ENCODE results near the gene ADGRV1.

Gene ADGRV1

GRCh38 chr5:91095786-91096385, 537.3 kb downstream of the ADGRV1 start:
- DNase-seq: no peak

DNA sequence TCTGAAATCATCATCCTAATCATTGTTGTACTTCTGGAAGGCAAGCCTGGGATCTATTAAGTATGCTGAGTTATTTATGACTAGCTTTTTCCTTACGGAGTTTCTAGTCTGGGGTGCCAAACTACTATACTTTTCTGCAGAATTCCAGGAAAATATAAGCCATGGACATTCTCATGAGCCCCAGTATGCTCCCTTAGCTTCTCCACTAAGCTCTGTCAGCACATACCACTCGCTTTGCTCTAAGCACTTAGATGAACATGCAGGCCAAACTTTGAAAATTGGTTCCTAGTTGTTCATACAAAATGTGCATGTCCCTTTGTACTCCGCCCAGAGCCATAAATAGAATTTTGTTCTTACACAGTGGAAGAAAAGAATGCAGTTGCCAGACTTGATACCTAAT, 539.9 kb downstream of the ADGRV1 start:
- DNase-seq: no peak

GRCh38 chr5:91101600-91102379, 543.2 kb downstream of the ADGRV1 start:
- peak; percentile 59 for DNase-seq

DNA sequence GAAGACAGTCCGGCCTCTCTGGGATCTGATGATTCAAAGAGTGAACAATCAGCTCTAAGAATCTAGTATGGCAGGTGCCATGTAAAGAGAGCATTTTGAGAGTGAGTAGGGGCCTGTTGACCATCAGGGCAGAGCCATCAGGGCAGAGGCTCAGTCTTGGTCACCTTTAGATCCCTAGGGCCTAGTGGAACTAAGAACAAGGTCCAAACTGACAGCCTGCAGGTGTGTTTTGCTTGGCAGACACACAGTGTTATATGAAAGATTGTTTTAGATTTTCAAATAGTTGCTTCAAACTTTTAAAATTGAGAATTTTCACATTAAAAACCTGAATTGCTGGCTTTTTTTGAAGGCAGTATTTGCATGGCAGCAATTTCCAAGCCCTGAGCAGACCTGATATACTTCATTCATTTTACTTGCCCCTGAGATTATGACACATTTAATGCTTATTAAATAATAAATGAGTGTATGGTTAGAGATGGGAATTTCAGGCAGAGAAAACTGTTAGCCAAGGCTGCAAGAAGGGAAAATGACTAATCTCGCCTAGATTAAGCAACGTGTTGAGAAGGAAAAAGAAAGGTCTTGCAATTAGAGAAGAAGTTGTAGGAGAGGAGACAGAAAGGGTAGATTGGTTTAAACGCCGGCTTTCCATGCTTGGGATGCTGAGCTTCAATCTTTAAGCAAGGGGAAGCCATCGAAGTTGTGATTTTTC, 544.9 kb downstream of the ADGRV1 start:
- DNase-seq: no peak

DNA sequence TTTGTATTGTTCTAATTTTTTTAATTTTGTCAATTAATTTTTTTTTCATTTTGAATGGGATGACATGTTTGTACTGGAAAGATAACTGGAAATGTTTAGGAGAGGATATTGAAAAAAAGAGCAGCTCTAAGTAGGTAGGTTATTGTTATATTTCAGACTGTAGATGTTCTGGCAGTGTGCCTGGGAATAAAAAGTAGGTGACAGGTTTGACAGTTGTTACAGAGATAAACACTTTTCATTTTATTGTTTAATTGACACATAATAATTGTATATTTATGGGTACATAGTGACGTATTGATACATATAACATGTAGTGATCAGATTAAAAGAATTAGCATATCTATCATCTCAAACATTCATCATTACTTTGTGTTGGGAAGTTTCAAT, 545.5 kb downstream of the ADGRV1 start:
- no peak for DNase-seq

DNA sequence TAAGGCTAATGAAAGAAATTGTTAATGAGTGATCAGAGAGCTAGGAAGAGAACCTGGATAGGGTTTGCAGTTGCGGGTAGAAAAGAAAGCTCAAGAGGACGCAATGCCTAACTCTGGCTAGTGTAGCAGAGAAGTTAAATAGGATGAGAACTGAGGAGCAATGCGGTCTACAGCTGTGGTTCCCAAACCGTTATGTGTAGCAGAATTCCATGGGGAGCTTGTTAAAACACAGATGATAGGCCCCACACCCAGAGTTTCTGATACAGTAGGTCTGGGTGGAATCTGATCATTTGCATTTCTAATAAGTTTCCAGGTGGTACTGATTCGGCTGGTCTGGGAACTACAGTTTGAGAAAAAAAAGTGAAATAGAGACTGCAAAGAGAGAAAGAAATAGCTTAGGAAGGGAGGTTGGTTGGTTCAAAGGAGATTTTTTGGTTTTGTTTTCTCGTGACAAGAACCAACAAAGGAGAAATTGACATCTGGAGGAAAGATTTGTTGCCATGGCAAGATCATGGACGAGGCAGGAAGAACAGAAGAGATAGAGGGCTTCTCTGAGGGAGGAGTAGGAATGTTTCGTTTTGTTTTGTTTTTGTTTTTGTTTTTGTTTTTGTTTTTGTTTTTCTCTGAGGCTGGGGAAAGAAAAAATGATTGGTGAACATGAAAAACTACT, 548.4 kb downstream of the ADGRV1 start:
- no peak for DNase-seq

- DNase-seq: no peak
These were observed 551.0 kb downstream of the ADGRV1 start for GRCh38 chr5:91109634-91110033.

DNA sequence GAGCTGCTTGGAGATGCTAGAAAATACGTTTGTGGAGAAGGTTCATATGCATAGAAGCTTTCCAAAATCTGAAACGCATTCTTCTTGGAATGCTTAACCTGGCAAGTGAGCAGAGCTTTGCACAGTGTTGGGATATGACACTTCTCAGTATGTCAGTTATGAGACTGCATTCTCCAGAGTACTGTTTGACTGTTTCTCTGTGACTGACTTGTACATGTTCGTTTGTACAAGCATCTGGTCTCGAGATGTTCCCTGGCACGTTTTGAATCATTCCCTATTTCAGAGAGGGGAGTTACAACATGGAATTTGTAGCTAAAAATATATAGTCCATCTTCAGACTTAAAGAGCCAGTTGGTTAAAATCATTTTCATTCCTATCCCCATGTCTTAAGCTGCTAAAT, 552.1 kb downstream of the ADGRV1 start:
- no peak for DNase-seq

GRCh38 chr5:91111473-91112238, 553.1 kb downstream of the ADGRV1 start:
- DNase-seq: no peak

DNA sequence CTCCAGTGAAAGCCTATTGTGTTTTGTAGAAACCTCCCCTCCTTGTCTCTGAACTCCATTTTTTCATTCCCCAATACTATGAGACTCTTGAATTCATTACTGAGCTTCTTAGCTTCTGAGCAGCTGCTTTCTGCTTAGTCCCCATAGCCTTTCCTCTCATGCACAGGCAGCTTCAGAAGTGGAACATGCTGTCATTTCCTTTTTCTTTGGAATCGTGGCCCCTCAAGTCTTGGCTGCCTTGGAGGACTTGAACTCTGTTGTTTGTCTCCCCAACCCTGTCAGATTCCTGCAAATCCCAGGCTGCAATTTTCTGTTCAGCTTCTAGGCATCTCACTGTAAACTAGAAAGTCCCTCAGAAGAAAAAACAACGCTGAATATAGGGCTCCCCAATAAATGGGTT, 556.1 kb downstream of the ADGRV1 start:
- peak; percentile 18 for DNase-seq

DNA sequence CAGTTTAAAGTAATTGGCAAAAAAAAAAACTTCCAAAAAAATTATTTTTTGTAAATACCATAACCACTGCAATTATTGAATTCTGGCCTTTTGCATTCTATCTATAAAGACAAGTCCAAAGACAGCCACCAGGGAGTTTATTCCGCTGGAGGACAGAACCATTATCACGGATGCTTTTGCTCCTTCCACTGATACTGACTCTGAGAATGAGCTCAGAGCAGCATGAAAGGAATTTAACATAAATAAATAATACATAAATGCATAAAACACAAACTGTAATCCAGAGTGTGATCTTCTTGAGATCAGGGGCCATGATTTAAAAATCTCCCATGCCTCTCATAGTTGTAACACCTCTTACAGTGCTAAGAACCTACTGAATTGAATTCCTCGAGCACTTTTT, 559.8 kb downstream of the ADGRV1 start:
- no peak for DNase-seq

DNA sequence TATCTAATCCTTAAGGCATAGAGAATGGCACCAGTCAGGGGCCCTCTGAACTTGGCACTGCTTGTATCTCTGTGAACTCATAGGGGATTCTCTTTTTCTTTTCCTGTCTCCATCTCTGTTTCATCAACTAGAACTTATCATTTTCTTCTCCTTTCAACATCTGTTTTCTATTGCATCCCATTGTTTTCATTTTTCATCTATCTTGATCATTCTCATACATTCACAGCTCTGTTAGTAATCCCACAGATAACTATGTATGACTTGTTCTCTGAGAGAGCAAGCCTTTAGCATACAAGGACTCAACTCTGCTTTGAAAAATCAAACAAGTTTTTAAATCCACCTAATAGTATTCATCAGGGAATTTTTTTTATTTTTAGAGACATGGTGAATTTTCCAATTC, 560.2 kb downstream of the ADGRV1 start:
- DNase-seq: no peak

- no peak for DNase-seq
These were observed 560.6 kb downstream of the ADGRV1 start for GRCh38 chr5:91119217-91119616.

DNA sequence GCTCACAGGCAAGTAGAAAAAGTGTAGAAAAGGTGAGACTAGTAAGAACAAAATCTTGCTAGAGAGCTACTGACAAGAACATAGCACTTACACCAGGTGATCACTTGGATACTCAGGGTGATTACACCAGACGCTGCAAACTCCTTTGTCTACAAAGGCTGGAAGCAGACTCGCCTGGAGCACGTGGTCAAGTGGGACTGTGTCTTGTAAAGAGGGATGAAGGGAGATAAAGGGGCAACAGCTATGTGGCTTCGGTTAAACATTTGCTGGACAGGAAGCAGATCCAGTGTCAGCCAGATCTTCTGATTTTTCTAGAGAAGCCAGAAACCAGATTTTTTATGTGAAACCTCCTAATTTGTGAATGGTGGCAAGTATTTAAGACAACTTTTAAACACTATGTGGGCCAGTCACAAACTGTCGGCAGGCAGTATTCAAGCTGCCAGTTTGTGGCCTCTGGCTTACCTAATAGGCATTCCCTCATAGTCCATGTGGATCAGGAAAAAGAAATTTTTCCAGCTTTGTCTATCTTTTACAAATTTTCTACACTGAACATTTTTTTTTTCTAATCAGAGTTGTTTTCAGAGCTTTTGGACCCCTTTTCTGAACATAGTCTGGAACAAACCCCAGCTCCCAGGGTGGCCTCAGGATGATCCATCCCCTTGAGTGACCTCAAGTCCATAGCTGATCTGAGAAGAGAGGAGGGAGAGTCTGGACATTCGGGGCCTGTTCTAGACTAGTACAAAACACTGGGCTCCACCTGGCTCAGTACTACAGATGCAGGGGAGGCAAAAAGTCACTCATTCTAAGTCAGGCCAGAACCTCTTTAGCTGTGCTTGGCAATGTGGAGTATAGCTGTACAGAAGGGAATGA, 561.6 kb downstream of the ADGRV1 start:
- DNase-seq: no peak

DNA sequence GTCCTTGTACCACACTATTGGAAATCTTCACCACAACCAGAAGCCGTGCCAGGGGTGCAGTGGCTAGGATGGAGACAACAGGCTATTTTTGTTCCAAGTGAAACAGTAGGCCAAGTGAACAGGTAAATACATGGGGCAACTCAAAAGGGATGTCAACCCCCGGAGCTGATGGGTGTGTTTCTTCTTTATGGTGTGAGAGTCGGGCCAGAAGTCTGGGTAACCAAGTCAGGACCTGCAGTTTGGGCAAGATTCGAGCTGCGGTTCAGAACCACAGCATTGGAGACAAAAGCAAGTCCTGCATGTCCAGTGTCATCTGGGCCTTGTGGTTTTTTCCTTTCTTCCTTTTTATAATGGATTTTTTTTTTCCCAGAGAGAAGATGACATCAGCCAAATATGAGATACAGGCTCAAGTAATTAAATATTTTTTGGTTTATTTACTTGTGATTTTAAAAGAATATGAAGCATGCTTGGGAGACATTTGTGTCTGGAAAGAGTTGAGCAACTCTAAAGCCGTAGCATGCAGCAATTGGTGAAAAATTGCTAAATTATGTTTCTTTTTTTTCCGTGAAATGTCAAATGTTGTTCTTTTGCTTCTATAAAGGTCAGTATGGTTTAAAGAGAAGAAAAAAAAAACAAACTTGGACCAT, 562.9 kb downstream of the ADGRV1 start:
- DNase-seq: no peak

DNA sequence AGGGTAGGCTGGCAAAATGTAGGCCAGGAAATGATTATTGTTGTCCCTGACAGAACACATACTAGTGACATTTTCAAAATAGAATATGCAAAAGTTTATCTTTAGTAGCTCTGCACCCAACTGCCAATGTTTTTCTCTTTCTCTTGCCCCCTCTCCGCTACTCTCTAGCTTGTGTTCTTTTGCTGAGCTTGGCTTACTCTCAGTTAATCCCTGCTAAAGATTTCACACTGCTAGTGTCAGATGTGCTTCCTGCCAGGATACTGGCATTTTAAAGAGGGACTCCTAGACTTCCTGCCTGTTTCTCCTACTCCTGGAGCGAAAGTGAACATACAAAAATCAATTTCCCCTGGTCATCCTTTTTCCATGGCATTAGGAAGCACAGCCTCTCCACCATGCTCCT, 564.1 kb downstream of the ADGRV1 start:
- DNase-seq: no peak

DNA sequence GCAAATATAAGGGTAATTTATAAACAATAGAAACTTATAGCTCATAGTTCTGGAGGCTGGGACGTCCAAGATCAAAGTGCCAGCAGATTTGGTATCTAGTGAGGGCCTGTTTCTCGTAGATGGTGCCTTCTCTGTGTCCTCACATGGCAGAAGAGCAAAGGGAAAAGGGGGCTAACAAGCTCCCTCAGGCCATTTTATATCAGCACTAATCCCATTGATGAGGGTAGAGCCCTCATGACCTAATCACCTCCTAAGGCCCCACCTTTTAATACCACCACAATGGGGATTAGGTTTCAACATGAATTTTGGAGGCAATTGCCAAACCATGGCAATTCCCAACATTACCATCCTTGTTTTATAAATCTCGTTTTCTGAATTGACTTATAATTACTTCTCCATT, 564.7 kb downstream of the ADGRV1 start:
- DNase-seq: no peak

DNA sequence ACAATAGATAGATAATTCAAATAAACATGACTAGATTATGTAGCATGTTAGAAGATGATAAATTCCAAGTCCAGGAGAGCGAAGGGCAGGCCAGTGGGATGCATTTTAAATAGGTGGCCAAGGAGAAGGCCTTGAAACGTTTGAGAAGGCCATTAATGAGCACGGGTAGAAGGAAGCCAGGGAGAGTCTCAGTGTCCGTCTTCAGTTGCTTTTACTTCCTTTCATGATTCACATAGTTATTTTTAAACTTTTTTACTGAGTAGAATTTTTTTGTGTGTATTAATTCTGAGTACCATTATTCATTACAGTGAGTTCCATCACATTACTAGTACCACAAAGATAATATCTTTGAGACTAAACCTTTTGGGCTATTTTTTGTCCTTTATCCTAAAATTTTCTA, 565.3 kb downstream of the ADGRV1 start:
- no peak for DNase-seq

DNA sequence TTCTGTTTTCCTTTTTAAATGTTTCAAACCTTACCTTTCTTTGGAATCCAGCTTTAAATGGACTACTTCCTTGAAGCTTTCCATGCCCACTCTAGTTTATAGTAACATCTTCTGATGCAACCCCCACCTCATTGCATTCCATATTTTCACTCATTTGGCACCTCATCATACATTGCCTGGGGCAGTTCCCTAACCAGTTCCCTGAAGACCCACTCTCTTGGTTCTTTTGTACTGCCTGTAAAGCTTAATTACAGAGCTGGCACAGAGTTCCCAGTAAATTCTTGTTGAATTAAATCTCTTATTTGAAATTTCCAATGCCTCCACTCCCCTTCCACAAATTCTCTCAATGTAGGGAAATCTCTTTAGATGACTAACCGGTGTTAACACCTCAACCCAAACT, 567.3 kb downstream of the ADGRV1 start:
- DNase-seq: no peak

DNA sequence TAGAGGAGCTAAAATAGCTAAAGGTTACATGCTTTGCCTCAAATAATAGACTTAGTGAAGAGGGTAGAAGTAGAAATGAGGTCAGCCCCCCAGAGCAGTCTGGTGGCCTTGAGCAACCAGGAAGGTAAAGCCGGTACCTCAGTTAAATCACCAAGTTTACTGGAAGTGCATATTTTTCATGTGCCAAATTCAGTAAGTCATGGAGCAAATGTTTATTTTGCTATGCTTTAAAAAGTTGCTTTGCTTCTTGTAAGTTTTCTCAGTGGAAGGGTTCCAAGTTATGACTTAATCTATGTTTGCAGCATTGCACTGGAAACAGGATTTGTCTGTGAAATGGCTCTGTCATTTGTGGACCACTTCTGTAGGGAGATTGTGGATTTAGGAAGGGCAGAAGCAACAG, 567.9 kb downstream of the ADGRV1 start:
- no peak for DNase-seq

DNA sequence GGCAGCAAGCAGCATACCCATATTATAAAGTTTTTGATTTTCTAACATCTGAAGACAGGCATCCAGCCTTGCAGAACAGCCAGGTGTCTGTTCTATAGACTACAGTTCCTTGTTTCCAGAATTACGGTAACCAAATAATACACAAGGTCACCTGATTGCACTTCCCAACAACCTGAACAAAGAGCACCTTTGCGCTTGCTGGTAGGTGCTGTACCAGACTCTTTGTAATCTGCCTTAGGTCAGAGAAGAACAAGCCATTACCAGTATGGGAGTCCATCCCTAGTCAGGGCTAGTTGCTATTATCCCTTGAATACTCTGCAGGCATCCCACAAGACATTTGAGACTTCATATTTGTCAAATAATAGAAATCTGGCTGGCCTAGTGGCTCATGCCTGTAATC, 568.3 kb downstream of the ADGRV1 start:
- DNase-seq: no peak

Measured in GDM1 (cell line).